RWPE1 (cell line): ENCODE measurements around the gene IGFALS.
A peak's percentile ranks its signal among the peaks of the same experiment; 100 is the strongest.

Experiments used
- CTCF ChIA-PET: fragments of 350-600 bp; sonication (Branson Sonifier 250); formaldehyde crosslinking; extraction: SDS; loops from one replicate; lab custom pipeline; 2021; lab: Yijun Ruan, JAX
- POLR2A ChIA-PET: fragments of 400-600 bp; formaldehyde crosslinking; extraction: SDS; loops from one replicate; lab custom pipeline; 2020; ENCODE audit warnings: antibody characterized with exemption; ENCODE audit not compliant: low non-redundant PET; lab: Yijun Ruan, JAX
- DNase-seq: peaks from one replicate; pipeline ENCODE4 v3.0.0; 2012; ENCODE audit warnings: low spot score
- H3K27ac ChIP-seq: fragments of 450-650 bp; 2 replicates; pipeline ENCODE4 v1.5.1; 2017
- CTCF ChIP-seq: fragments of 450-650 bp; conservative IDR thresholded peaks from 2 replicates; pipeline ENCODE4 v1.5.1; 2017; ENCODE audit warnings: low read depth, mild to moderate bottlenecking

Gene IGFALS

GRCh38 chr16:1749152-1750117 is 44.1 kb downstream of the IGFALS start:
- ChIA-PET POLR2A (no interaction called here), CTCF (interaction anchor here (0.6 to 0.7 kb wide), 4 partner anchors 13 to 123 kb away, joined by 3 to 4 read pairs (median 3); partner anchors contain the start of gene MEIOB)
- H3K27ac ChIP-seq = peak overlapping the region; percentile 6; the same call in 1 of the 2 replicates
- DNase-seq = no peak
- TF ChIP-seq CTCF = no peak

DNA sequence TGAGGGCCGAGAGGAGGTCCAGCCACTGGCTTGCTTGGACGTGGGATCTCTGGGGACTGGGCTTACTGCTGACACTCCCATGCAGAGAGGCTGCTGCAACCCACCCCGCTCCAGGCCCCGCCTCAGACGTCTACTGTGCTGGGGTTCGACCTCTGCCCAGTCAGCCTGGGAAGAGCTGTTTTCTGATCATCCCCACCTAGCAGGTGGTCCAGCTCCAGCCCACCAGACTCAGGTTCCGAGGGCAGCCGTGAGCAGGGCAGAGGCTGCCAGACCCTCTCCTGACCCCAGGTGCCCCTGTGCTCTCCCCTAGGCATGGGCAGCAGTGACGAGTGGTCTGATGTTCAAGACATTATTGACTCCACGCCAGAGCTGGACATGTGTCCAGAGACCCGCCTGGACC is 45.6 kb downstream of the IGFALS start:
- ChIA-PET POLR2A (no interaction called here), CTCF (no interaction called here)
- no peak for DNase-seq
- TF ChIP-seq CTCF = no peak
- H3K27ac ChIP-seq = no peak overlapping the region; the same call in 1 of the 2 replicates

- no peak for TF ChIP-seq CTCF
- peak overlapping the region; percentile 48 for H3K27ac ChIP-seq
- POLR2A ChIA-PET = no interaction called here
- DNase-seq = no peak
- CTCF ChIA-PET = interaction anchor here (1.4 to 1.5 kb wide), 2 partner anchors 23 to 41 kb away, joined by 5 to 11 read pairs; partner anchors contain the start of gene MAPK8IP3
Observed at GRCh38 chr16:1746693-1747195, 46.8 kb downstream of the IGFALS start.

DNA sequence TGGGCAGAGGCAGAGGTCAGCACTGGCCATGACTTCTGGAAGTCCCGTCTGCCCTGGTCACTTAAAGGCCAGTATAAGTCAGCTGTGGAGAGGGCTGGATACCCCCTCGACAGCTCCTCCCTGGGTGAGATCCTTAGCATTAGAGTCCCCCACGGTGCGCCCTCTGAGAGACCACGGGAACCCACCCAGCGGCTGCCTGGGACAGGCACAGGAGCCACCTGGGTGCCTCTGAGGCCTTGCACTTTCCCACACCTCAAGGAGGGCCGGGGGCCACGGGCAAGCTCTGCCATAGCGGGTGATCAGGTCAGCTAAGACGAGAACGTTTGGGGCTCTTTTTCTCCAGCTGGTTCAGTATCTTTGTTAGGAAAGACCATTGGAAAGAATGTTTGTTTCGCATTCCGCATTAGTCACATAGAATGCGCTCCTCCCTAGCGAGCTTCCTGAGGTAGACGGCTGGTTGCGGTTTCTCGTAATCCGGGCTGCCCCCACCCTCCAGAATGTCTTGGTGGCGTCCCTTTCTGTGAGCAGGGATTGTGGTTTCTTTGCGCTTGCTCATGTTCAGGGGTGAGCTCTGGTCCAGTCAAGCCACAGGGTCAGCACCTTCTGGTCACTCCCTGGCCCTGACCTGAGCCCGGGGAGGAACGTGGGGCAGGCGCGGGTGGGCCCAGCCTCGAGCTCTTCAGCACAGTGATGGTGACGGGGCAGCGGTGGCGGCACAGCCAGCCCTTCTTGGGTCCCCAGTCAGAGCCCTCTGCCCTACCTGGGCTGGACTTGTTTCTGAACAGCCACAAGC is 47.4 kb downstream of the IGFALS start:
- ChIA-PET POLR2A (interaction anchor here (0.6 to 1.4 kb wide), 3 partner anchors 9 to 40 kb away, joined by 3 to 4 read pairs (median 3); partner anchors contain the start of gene MAPK8IP3), CTCF (interaction anchor here (0.6 to 1.5 kb wide), 6 partner anchors 8 to 111 kb away, joined by 3 to 11 read pairs (median 3); partner anchors contain the start of gene MAPK8IP3)
- DNase-seq = peak; percentile 84
- TF ChIP-seq CTCF = no peak
- H3K27ac ChIP-seq = peak overlapping the region; percentile 48

DNA sequence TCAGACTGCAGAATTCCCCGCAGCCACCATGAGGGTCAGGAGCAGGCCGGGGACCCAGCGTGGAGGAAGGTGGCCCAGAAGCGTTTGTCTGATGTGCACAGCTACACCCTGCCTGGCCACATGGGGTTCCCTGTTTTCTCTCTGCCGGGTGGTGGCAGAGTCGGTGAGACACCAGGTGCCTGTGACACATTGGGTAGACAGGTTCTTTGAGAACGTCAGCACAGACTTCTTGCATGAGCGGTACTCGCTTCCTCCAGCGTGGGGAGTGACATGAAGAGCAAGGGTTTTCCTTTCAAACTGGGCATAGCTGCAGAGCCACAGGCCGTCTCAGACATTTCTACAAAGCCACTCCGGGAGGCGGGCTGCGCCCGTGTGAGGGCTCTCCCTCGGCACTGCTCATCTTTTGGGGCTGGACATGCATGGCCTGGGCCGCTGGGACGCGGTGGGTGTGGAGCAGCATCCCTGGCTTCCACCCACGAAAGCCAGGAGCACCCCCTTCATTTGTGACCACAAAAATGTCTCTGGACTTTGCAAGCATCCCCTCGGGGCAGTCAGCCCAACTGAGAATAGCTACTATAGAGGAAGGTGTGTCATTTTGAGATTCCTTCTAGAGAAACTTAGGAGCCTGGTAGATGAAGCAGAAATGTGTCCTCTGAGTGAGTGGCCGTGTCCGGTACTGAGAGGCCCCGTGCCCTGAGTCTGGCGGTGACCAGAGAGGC is 48.2 kb downstream of the IGFALS start:
- DNase-seq = peak; percentile 69
- CTCF ChIA-PET = interaction anchor here (0.6 to 1.5 kb wide), 8 partner anchors 9 to 67 kb away, joined by 3 to 11 read pairs (median 3); partner anchors contain the start of genes EME2, JPT2, MAPK8IP3 and MRPS34
- POLR2A ChIA-PET = interaction anchor here (1.1 to 1.4 kb wide), 2 partner anchors 24 to 39 kb away, joined by 3 to 4 read pairs; partner anchors contain the start of gene MAPK8IP3
- peak overlapping the region; percentile 48 for H3K27ac ChIP-seq
- TF ChIP-seq CTCF = no peak
